Measurements from ENCODE around the gene ARHGAP24. TPM values are rescaled to one million over a fixed set of nuclear protein-coding genes. Genes with fewer than 3 reads are reported as not detected.

Gene ARHGAP24
- total and polyA plus RNA-seq, 2 experiments from 2014 or later = 0.21 to 0.36 TPM

GRCh38 chr4:85452058-85452731, 22.8 kb upstream of the ARHGAP24 start:
- no peaks in the 10 kb centered on the region for H3K36me3 Mint-ChIP-seq (ENCODE audit: low read depth)
- Histone ChIP-seq H3K4me3 (no peak overlapping the region), H2AFZ (0 out of 2 replicates have a peak overlapping the region, but pooled peaks have one; percentile 54), H3K9me2 (ENCODE audit: insufficient read depth) (no peaks in the 10 kb centered on the region), H3K27me3 (ENCODE audit: insufficient read depth) (no peaks in the 10 kb centered on the region), H4K20me1 (replicated peaks; ENCODE audit: insufficient read depth) (no peaks in the 10 kb centered on the region), H3K4me2 (no peak overlapping the region), H3F3A (replicated peaks; ENCODE audit: low read depth) (no peaks in the 10 kb centered on the region), H3K36me3 (ENCODE audit: insufficient read depth) (no peaks in the 10 kb centered on the region), H3K79me2 (replicated peaks; ENCODE audit: insufficient read depth) (no peaks in the 10 kb centered on the region), H3K27ac (ENCODE audit: low read depth) (no peak overlapping the region), H3K4me1 (ENCODE audit: insufficient read depth) (no peaks in the 10 kb centered on the region)
- no peak for DNase-seq (ENCODE audit: low spot score)
- ATAC-seq = no peak
- H3K27ac Mint-ChIP-seq = no peak overlapping the region
- no peaks in the 10 kb centered on the region for H3K9me3 Mint-ChIP-seq
- H3K4me3 Mint-ChIP-seq = no peak overlapping the region
- TF ChIP-seq CTCF (conservative IDR thresholded peaks at IDR 0.05; ENCODE audit: low read depth in 2 of 2) = no peak
- no peak for TF ChIP-seq NANOG (IDR thresholded peaks at IDR 0.05; ENCODE audit: borderline replicate concordance)
- TF ChIP-seq, protein P1, sequence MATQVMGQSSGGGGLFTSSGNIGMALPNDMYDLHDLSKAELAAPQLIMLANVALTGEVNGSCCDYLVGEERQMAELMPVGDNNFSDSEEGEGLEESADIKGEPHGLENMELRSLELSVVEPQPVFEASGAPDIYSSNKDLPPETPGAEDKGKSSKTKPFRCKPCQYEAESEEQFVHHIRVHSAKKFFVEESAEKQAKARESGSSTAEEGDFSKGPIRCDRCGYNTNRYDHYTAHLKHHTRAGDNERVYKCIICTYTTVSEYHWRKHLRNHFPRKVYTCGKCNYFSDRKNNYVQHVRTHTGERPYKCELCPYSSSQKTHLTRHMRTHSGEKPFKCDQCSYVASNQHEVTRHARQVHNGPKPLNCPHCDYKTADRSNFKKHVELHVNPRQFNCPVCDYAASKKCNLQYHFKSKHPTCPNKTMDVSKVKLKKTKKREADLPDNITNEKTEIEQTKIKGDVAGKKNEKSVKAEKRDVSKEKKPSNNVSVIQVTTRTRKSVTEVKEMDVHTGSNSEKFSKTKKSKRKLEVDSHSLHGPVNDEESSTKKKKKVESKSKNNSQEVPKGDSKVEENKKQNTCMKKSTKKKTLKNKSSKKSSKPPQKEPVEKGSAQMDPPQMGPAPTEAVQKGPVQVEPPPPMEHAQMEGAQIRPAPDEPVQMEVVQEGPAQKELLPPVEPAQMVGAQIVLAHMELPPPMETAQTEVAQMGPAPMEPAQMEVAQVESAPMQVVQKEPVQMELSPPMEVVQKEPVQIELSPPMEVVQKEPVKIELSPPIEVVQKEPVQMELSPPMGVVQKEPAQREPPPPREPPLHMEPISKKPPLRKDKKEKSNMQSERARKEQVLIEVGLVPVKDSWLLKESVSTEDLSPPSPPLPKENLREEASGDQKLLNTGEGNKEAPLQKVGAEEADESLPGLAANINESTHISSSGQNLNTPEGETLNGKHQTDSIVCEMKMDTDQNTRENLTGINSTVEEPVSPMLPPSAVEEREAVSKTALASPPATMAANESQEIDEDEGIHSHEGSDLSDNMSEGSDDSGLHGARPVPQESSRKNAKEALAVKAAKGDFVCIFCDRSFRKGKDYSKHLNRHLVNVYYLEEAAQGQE (IDR thresholded peaks at IDR 0.05; ENCODE audit: unreplicated experiment) = no peak
- no peak for TF ChIP-seq ETS1 (IDR thresholded peaks at IDR 0.05)
- TF ChIP-seq JUNB (IDR thresholded peaks at IDR 0.05; ENCODE audit: unreplicated experiment) = no peak
- no peak for TF ChIP-seq CREB1 (CRISPR knock-in tag; IDR thresholded peaks at IDR 0.05; ENCODE audit: low read depth)
- no peak for TF ChIP-seq EZH2 (IDR thresholded peaks at IDR 0.05; ENCODE audit: low read depth, unreplicated experiment)
- TF ChIP-seq STAT1 (IDR thresholded peaks at IDR 0.05; ENCODE audit: unreplicated experiment) = no peak
- no peak for TF ChIP-seq ZNF331 (CRISPR knock-in tag; IDR thresholded peaks at IDR 0.05; ENCODE audit: low read depth)
- no peak for TF ChIP-seq EZH2phosphoT487 (IDR thresholded peaks at IDR 0.05; ENCODE audit: unreplicated experiment)
- TF ChIP-seq POLR2AphosphoS5 (IDR thresholded peaks at IDR 0.05; ENCODE audit: low read depth) = no peak
- TF ChIP-seq ZNF462 (CRISPR knock-in tag; IDR thresholded peaks at IDR 0.05) = no peak
- TF ChIP-seq ZNF114 (CRISPR knock-in tag; IDR thresholded peaks at IDR 0.05) = no peak
- H3K4me1 Mint-ChIP-seq = peaks cover 3% of the 10 kb centered on the region; the same call in 1 of the 3 replicates
- H3K27me3 Mint-ChIP-seq (ENCODE audit: insufficient read depth, low read depth, poor library complexity) = no peaks in the 10 kb centered on the region
